HCEC 1CT (cell line): ENCODE results near the gene TAOK3.
"Not testable (repeated sequence)": the region's sequence is repeated elsewhere in the genome, so short reads cannot be mapped to it uniquely, and the experiment has no call there.

Source experiments
- DNase-seq: peaks from one replicate; pipeline ENCODE4 v3.0.0-alpha.2; 2017

Gene TAOK3

GRCh38 chr12:118188690-118189371 is 183.9 kb downstream of the TAOK3 start:
- peak; percentile 20 for DNase-seq

- DNase-seq = no peak
Observed at GRCh38 chr12:118187751-118188435, 184.8 kb downstream of the TAOK3 start.

DNA sequence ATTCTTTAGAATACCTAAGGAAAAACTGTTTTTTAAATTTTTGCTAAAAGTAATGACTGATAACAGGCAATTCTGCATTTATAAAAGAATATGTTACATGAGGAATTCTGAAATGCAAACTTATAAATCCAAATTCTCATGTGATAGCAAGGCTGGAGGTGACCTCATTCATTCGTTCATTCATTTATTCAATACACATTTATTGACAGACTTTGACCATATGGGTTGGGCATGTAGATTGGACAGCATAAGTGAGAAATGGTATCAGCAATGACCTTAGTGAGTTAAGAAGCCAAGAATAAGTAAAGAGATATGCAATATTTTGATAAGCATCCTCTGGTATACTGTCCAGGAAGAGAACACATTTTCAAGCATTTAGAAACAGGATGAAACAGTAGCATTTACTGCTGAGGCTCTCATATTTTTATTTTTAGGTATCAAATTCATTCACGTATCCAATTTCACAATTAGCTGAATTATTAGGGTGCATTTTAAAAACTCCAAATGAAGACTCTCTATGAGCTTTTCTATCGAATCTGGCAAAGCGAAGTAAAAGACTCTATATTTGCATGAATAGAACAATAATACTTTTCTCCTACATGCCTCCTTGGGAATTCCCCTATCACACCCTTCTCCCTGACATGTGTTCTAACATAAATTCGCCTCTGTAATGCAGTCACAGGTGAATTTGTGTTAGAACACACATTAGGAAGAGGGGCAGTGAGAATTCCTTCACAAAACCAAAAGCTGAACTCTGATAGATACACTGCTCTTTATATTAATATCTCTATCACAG is 186.9 kb downstream of the TAOK3 start:
- no peak for DNase-seq

DNA sequence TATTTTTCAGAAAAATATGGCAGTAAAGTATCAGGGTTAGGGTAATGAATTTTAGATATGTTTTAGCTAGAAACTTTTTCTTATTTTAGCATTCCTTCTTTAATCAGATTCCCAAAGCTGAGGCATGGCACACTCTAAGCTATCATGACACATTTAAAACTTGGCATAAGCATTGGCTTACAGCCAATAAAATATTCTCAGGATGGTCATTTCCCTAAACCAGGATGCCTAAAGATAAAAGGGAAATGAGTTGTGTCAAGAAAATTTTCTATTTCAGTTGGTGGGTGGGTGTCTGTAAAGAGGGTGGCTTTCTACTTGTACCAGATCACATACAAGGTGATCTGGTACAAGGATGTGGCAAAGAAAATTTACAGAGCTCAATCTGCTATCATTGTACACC is 189.0 kb downstream of the TAOK3 start:
- no peak for DNase-seq

GRCh38 chr12:118183155-118183554 is 189.6 kb downstream of the TAOK3 start:
- no peak for DNase-seq

- no peak for DNase-seq
Observed at GRCh38 chr12:118175823-118176447, 196.8 kb downstream of the TAOK3 start.

DNA sequence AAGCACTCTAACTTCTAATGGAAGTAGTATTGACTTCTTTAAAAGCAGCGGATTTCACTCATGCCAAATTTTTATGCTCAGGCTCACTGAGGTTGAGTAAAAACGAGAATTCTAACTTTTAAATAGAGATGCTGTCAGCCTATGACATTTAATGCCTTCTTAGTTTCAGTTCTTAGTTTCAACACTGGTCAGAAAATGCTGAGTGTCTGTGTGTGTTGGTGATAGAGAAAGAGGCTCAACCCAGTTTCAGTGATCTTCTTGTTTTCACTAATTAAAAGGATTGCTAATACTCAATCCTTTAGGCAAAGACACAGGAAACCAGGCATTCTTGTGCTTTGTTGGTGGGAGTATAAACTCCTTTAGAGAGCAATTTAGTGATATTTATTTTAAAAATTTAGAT is 205.8 kb downstream of the TAOK3 start:
- no peak for DNase-seq

- peak; percentile 13 for DNase-seq
Observed at GRCh38 chr12:118164798-118165486, 207.8 kb downstream of the TAOK3 start.

GRCh38 chr12:118160536-118160935 is 212.2 kb downstream of the TAOK3 start:
- no peak for DNase-seq

DNA sequence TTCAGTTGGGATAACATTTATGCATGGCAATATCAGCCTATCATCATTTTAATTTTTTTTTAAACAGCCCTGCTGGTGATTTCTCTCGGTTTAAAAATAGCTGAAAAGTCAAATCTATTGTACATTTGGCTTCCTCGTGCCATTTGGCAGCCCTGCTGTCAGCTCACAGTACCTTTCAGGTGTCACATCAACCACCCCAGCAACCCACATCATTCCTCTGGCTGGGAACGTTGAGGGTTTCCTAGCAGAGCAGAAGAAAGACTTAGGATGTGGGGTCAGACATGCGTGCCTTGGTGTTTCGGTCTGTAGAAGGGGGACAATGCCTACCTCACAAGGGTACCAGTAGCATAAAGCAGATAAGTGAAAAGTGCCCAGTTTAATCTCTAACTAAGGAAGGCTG is 221.0 kb downstream of the TAOK3 start:
- DNase-seq = no peak

DNA sequence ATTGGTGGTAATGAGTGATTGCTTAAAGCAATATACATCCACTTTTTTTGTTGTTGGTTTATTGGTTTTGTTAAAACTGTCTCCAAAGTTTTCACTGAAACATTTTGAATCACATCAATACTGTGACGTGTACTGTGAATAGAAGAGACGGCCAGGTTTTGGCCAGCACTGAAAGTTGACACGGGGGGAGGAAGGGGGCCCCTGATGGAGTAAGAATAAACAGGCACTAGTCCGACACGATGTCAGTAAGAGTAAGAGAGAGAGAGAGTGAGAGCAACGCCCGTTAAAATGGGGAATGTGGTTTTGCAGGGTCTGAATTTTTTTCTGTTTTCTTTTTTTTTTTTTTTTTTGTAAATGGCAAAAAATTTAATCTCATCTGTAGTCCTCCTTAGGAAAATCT is 222.1 kb downstream of the TAOK3 start:
- no peak for DNase-seq

DNA sequence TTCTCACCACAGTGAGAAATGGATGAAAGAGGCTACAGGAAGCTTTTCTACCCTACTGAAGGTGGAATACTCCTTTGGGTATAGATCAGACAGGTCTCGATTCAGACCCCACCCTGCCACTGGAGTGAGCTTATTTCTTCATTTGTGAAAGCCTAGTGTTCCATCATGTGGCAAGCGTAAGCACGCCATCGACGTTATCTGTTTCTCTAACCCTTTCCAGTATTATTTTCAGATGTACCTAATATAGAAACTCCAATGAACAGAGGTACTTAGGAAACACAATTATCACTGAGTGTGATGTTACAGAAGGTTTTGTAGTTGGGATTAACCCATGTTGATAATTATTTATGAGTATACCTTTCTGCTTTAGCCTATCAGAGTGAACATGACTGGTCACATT is 224.4 kb downstream of the TAOK3 start:
- DNase-seq = no peak

DNA sequence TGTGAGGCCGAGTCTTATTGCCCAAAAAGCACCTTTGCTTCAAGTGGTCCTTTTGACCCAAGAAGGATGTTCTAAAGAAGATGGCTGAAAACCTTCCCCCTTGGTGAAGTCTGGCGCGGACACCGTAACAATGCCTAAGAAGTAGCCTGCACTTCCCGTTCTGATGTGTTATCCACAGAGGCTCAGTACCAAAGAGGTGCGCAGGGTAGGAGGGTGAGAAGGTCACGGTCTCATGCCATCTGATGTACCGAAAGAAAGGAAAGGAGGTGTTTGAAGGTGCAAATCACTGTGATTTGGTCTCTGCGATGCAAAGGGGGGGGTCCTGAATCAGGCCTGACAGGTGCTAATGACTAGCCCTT is 226.9 kb downstream of the TAOK3 start:
- no peak for DNase-seq

DNA sequence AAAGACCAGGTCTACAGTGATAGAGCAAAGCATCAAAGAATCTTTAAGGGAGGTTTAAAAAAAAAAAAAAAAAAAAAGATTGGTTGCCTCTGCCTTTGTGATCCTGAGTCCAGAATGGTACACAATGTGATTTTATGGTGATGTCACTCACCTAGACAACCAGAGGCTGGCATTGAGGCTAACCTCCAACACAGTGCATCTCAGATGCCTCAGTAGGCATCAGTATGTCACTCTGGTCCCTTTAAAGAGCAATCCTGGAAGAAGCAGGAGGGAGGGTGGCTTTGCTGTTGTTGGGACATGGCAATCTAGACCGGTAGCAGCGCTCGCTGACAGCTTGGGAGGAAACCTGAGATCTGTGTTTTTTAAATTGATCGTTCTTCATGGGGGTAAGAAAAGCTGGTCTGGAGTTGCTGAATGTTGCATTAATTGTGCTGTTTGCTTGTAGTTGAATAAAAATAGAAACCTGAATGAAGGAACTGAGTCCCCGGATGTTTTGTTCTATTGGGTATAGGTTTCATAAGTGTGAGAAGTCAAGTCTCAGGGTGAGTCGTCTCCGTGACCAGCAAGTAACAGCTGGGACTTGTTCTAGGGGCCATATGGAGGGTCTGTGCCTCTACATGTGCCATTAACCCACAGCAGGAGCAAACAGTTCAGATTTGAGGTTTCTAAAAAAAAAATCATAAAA is 227.5 kb downstream of the TAOK3 start:
- no peak for DNase-seq

DNA sequence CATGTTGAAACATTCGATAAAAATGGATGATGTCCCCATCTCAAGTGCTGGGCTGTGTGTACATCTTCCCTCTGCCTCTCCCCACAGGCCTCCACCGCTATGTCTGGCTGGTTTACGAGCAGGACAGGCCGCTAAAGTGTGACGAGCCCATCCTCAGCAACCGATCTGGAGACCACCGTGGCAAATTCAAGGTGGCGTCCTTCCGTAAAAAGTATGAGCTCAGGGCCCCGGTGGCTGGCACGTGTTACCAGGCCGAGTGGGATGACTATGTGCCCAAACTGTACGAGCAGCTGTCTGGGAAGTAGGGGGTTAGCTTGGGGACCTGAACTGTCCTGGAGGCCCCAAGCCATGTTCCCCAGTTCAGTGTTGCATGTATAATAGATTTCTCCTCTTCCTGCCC is 228.2 kb downstream of the TAOK3 start:
- no peak for DNase-seq

- no peak for DNase-seq
Observed at GRCh38 chr12:118140825-118141224, 231.9 kb downstream of the TAOK3 start.

- DNase-seq = no peak
Observed at GRCh38 chr12:118137148-118137678, 235.5 kb downstream of the TAOK3 start.

DNA sequence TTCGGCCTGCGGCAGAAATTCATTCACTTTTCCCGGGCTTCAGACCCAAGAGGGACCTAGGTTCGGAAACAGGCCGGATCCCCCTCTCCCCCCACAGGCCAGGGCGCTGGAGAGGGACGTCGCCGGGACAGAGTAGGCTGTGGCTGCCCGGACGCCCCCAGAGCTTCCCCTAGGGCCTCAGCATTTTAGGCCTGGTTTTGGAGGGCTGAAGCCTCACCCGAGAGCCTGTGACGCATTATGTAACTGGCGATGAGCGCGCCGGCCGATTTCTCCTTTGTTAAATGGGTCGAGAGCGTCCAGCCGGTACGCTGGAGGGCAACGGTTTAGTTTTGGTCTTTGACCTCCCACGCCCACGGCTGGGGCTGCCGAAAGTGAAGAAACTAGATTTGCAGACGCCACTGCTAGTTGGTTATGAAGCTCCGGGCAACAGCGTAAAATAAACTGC is 236.1 kb downstream of the TAOK3 start:
- DNase-seq = peak; percentile 25

GRCh38 chr12:118135788-118136558 is 236.7 kb downstream of the TAOK3 start, which contains the start of gene PEBP1:
PEBP1 (plus strand) TSS chr12:118136124; CDS start chr12:118136210, 86 bp downstream.
- peak; percentile 91 for DNase-seq

DNA sequence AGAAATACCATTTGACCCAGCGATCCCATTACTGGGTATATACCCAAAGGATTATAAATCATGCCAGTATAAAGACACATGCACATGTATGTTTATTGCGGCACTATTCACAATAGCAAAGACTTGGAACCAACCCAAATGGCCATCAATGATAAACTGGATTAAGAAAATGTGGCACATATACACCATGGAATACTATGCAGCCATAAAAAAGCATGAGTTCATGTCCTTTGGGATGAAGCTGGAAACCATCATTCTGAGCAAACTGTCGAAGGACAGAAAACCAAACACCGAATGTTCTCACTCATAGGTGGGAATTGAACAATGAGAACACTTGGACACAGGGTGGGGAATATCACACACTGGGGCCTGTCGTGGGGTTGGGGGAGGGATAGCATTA is 243.3 kb downstream of the TAOK3 start:
- not testable (repeated sequence) for DNase-seq

- DNase-seq = no peak
Observed at GRCh38 chr12:118127867-118128266, 244.8 kb downstream of the TAOK3 start.
